HPDE6-E6E7 (cell line): ENCODE measurements around the gene LAMTOR4.
"Not testable (repeated sequence)": the region's sequence is repeated elsewhere in the genome, so short reads cannot be mapped to it uniquely, and the experiment has no call there.

Experiments used
- DNase-seq: peaks from one replicate; pipeline ENCODE4 v3.0.0; 2011; ENCODE audit warnings: missing footprints; ENCODE audit errors: extremely low spot score

The LAMTOR4 gene

GRCh38 chr7:100122568-100122967 is 26.1 kb upstream of the LAMTOR4 start:
- no peak for DNase-seq

GRCh38 chr7:100124301-100125230 is 24.2 kb upstream of the LAMTOR4 start:
- no peak for DNase-seq

- no peak for DNase-seq
Measured at GRCh38 chr7:100126239-100126930, 22.3 kb upstream of the LAMTOR4 start.

GRCh38 chr7:100126931-100127865 is 21.5 kb upstream of the LAMTOR4 start, which contains the start of gene MBLAC1:
Gene MBLAC1 (plus strand): TSS chr7:100126967. CDS start chr7:100127396, 429 bp downstream.
- peak; percentile 71 for DNase-seq

GRCh38 chr7:100127866-100128636 is 20.7 kb upstream of the LAMTOR4 start:
- no peak for DNase-seq

GRCh38 chr7:100128637-100128963 is 20.1 kb upstream of the LAMTOR4 start:
- DNase-seq = no peak

GRCh38 chr7:100130220-100130607 is 18.5 kb upstream of the LAMTOR4 start:
- not testable (repeated sequence) for DNase-seq

- peak; percentile 58 for DNase-seq
Measured at GRCh38 chr7:100130608-100131453, 17.9 kb upstream of the LAMTOR4 start.

- no peak for DNase-seq
Measured at GRCh38 chr7:100132126-100132525, 16.6 kb upstream of the LAMTOR4 start.

- DNase-seq = peak; percentile 75
Measured at GRCh38 chr7:100132697-100133151, 16.0 kb upstream of the LAMTOR4 start.

- DNase-seq = no peak
Measured at GRCh38 chr7:100137851-100138760, 10.6 kb upstream of the LAMTOR4 start.

GRCh38 chr7:100141555-100141949 is 7.2 kb upstream of the LAMTOR4 start:
- DNase-seq = no peak

- DNase-seq = no peak
Measured at GRCh38 chr7:100142461-100142860, 6.3 kb upstream of the LAMTOR4 start.

GRCh38 chr7:100146350-100146749 is 2.4 kb upstream of the LAMTOR4 start:
- not testable (repeated sequence) for DNase-seq

GRCh38 chr7:100147278-100147677 is 1.4 kb upstream of the LAMTOR4 start:
- DNase-seq = no peak

- no peak for DNase-seq
Measured at GRCh38 chr7:100148225-100148558, 526 bp upstream of the LAMTOR4 start.

- no peak for DNase-seq
Measured at GRCh38 chr7:100152404-100152803, 3.7 kb downstream of the LAMTOR4 start.

GRCh38 chr7:100152937-100153666 is 4.4 kb downstream of the LAMTOR4 start:
- no peak for DNase-seq
